ENCODE measurements around the gene ELK4.

DNA sequence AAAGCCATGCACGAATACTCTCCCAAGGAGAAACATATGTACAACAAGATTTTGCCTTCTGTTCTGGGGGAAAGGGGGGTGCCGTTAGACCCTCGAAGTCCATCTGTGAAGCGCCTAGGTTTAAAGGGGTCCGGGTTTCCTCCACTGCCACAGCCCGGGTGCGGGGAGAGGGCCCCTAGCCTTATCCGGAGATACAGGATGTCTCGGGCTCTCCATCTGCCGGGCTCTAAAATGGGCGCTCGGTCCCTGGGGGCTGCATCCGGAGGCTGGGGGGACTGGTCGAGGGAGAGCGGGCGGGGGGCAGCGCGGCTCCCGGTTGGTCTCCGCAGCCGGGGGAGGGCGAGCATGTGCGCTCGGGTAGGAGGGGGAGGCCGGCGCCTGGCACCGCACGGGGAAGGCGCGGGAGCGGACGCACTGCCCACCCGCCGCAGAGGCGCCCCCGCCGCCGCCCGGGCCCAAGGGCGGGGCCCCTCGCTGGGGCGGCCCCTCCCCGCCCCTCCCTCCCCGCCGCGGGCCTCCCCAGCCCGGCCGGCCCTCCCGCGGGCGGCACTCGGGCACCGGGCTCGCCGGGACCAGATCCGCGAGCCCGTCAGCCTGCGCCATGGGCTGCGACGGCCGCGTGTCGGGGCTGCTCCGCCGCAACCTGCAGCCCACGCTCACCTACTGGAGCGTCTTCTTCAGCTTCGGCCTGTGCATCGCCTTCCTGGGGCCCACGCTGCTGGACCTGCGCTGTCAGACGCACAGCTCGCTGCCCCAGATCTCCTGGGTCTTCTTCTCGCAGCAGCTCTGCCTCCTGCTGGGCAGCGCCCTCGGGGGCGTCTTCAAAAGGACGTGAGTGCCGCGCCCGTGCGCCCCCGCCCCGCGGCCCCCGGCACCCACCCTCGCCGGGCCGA lies 63.1 kb downstream of the ELK4 start:
- TF ChIP-seq, protein P1, sequence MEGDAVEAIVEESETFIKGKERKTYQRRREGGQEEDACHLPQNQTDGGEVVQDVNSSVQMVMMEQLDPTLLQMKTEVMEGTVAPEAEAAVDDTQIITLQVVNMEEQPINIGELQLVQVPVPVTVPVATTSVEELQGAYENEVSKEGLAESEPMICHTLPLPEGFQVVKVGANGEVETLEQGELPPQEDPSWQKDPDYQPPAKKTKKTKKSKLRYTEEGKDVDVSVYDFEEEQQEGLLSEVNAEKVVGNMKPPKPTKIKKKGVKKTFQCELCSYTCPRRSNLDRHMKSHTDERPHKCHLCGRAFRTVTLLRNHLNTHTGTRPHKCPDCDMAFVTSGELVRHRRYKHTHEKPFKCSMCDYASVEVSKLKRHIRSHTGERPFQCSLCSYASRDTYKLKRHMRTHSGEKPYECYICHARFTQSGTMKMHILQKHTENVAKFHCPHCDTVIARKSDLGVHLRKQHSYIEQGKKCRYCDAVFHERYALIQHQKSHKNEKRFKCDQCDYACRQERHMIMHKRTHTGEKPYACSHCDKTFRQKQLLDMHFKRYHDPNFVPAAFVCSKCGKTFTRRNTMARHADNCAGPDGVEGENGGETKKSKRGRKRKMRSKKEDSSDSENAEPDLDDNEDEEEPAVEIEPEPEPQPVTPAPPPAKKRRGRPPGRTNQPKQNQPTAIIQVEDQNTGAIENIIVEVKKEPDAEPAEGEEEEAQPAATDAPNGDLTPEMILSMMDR (optimal IDR thresholded peaks at IDR 0.05 in 1 of 3, IDR thresholded peaks at IDR 0.05 in 1 of 3, conservative IDR thresholded peaks at IDR 0.05 in 1 of 3; ENCODE audit: extremely low read depth in 1 of 3, insufficient read depth in 2 of 3, low read length in 3 of 3) = peak in 2 of 3 experiments; percentile 13 to 14
- TF ChIP-seq EZH2 (IDR thresholded peaks at IDR 0.05; ENCODE audit: low read length) = peak; percentile 95
